Common myeloid progenitor, CD34-positive (primary cell): ENCODE results near the gene CHI3L2.

Source experiments
- CTCF ChIA-PET: fragments of 350-600 bp; sonication (Branson Sonifier 250); formaldehyde crosslinking; loops from one replicate; lab custom pipeline; 2021; ENCODE audit warnings: antibody characterized with exemption; lab: Charles Lee
- POLR2A ChIA-PET: fragments of 350-600 bp; sonication (Branson Sonifier 250); formaldehyde crosslinking; loops from one replicate; lab custom pipeline; 2021; ENCODE audit warnings: antibody characterized with exemption; lab: Charles Lee
- DNase-seq, 3 donors: peaks; one replicate each; pipeline versions ENCODE4 v3.0.0 to v3.0.0-alpha.2; 2013
- H3K27ac ChIP-seq, 2 experiments: 1 replicate in 1 of 2; 2 replicates in 1 of 2; pipeline ENCODE4 v1.7.0; 2013; ENCODE audit warnings: inconsistent platforms in 2 of 2, low read length in 2 of 2, mild to moderate bottlenecking in 2 of 2, low read depth in 1 of 2, moderate library complexity in 1 of 2; ENCODE audit not compliant: severe bottlenecking in 2 of 2, insufficient read depth in 1 of 2, poor library complexity in 1 of 2
- H3K27me3 ChIP-seq, 5 experiments: replicated peaks in 2 of 5; 1 replicate in 3 of 5; 2 replicates in 2 of 5; pipeline versions ENCODE4 v1.6.1 to v1.7.0; 2013; ENCODE audit warnings: low read length in 4 of 5, mild to moderate bottlenecking in 2 of 5, moderate library complexity in 2 of 5, inconsistent platforms in 1 of 5; ENCODE audit not compliant: insufficient read depth in 5 of 5, control insufficient read depth in 4 of 5
- H3K36me3 ChIP-seq, 4 experiments: 1 replicate in 2 of 4; 2 replicates in 2 of 4; pipeline versions ENCODE4 v1.6.1 to v1.7.0; 2013; ENCODE audit warnings: low read length in 3 of 4, control low read depth in 1 of 4, mild to moderate bottlenecking in 1 of 4; ENCODE audit not compliant: control insufficient read depth in 4 of 4, insufficient read depth in 4 of 4
- H3K4me1 ChIP-seq, 4 experiments: 1 replicate in 3 of 4; 2 replicates in 1 of 4; pipeline versions ENCODE4 v1.6.1 to v1.7.1; 2013; ENCODE audit warnings: low read length in 3 of 4, mild to moderate bottlenecking in 3 of 4, control low read depth in 1 of 4, inconsistent platforms in 1 of 4, moderate library complexity in 1 of 4; ENCODE audit not compliant: control insufficient read depth in 4 of 4, insufficient read depth in 4 of 4; ENCODE audit errors: control extremely low read depth in 1 of 4
- H3K4me3 ChIP-seq, 7 experiments: 1 replicate in 4 of 7; 2 replicates in 3 of 7; pipeline versions ENCODE4 v1.5.1 to v1.7.0; 2013; ENCODE audit warnings: mild to moderate bottlenecking in 7 of 7, low read length in 6 of 7, moderate library complexity in 6 of 7, inconsistent platforms in 2 of 7, low read depth in 2 of 7, control low read depth in 1 of 7; ENCODE audit not compliant: insufficient read depth in 4 of 7, control insufficient read depth in 1 of 7; ENCODE audit errors: extremely low read depth in 1 of 7
- H3K9me3 ChIP-seq, 5 experiments: 1 replicate in 4 of 5; 2 replicates in 1 of 5; pipeline versions ENCODE4 v1.6.1 to v1.7.1; 2013; ENCODE audit warnings: low read length in 4 of 5, mild to moderate bottlenecking in 2 of 5, inconsistent platforms in 1 of 5, low read depth in 1 of 5, moderate library complexity in 1 of 5; ENCODE audit not compliant: control insufficient read depth in 4 of 5, insufficient read depth in 2 of 5; ENCODE audit errors: control extremely low read depth in 1 of 5
- WGBS: methylation state at CpG from one replicate; pipeline ENCODE4 v1.1.5; 2013; ENCODE audit not compliant: insufficient coverage; 5-methylcytosine and 5-hydroxymethylcytosine counted together

Gene CHI3L2

DNA sequence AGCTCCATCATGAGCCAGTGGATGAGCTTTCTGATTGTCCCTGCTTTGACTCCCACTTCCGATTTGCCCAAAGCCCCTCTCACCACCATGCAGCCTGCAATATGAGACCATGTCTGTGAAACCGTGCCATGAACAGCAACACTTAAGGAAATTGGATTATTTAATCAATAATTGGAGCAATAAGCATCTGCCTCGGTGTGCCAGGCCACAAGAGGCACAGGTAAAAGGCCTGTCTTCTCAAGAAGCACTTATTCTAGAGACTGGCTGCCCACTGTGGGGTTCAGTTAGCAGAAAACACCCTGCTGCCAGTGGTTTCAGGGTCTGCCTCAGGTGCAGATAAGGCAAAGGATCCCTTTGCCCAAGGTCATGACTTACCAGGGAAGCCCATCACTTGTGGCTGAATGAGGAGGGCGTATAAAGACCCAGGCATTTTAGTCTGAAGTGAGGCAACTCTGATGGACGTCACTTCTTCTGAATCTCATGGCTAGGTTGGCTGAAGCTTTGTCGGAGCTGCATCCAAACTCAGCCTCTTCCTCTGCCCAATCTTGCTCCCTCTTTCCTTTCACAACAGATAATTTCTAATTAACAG is 7.1 kb upstream of the CHI3L2 start:
- ChIA-PET CTCF (interaction anchor here (0.6 to 10.6 kb wide), 6 partner anchors 10 to 266 kb away, joined by 3 to 123 read pairs (median 3); partner anchors contain the start of gene DENND2D), POLR2A (no interaction called here)
- 100% methylated on average over 4 of the region's 6 CpGs for WGBS
- Histone ChIP-seq H3K9me3 (no peaks in the 10 kb centered on the region), H3K27ac (no peak overlapping the region), H3K4me3 (no peak overlapping the region), H3K36me3 (no peaks in the 10 kb centered on the region), H3K4me1 (peaks cover 38 to 67% (median 56%) of the 10 kb centered on the region in 4 experiments), H3K27me3 (no peaks in the 10 kb centered on the region)
- DNase-seq: no peak

DNA sequence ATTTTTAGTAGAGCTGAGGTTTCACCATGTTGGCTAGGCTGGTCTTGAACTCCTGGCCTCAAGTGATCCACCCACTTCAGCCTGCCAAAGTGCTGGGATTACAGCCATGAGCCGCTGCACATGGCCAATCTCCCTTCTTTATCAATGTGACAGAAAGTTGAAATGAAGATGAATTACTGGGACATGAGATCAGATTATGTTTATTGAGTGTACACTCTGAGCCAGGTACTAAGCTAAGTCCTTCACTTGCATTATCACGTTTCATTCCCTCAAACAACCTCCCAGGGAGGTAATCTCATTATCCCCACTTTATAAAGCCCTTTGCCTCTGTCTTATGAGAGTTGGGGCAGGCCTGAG is 6.3 kb upstream of the CHI3L2 start:
- CTCF ChIA-PET: interaction anchor here (0.7 to 10.6 kb wide), 7 partner anchors 13 to 222 kb away, joined by 3 to 123 read pairs (median 3); partner anchors contain the start of gene DENND2D
- Histone ChIP-seq H3K4me1 (peaks cover 30 to 59% (median 48%) of the 10 kb centered on the region in 4 experiments), H3K4me3 (peak overlapping the region in 2 of 7 experiments; percentile 33 to 45), H3K36me3 (no peaks in the 10 kb centered on the region), H3K9me3 (no peaks in the 10 kb centered on the region), H3K27me3 (no peaks in the 10 kb centered on the region), H3K27ac (no peak overlapping the region)
- 100% methylated on average over 1 of the region's 2 CpGs for WGBS
- DNase-seq: no peak
- POLR2A ChIA-PET: no interaction called here

DNA sequence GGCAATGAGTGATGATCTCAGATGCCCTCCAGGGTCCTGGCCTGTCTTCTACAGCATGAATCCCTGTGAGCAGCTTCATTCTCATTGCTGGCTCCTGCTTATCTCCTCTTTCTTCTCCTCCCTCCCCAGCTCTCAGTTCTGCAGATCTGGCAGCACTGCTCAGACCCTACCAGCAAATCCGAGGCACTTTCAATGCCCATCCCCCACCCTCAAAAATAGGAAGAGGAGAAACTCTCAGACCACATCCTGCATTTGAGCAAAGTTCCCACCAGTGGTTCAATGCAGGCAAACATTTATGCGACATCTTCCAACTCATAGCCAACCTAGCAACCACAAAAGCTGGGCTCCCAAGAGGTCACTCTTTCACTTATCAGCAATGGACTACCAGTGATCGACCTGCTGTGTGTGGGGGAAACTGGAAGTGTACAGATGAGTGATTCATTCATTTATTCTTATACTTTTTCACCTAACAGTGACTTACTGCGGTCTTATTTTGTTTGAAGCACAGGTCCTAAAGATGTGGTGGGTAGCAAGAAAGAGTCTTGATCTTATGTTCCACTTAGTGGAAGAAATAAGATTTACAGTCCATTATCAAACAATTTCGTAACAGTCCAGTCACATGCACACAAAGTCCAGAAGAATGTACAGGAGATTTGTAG is 5.8 kb upstream of the CHI3L2 start:
- ChIA-PET CTCF (interaction anchor here (0.7 to 10.6 kb wide), 7 partner anchors 14 to 221 kb away, joined by 3 to 123 read pairs (median 3); partner anchors contain the start of gene DENND2D), POLR2A (no interaction called here)
- 0% methylated on average over 2 of the region's 5 CpGs for WGBS
- H3K4me1 ChIP-seq: peaks cover 25 to 54% (median 43%) of the 10 kb centered on the region in 4 experiments
- H3K27ac ChIP-seq: peak overlapping the region in 1 of 2 experiments; percentile 31
- H3K9me3 ChIP-seq: no peaks in the 10 kb centered on the region
- no peaks in the 10 kb centered on the region for H3K27me3 ChIP-seq
- peak in 2 of 3 donors; percentile 80 for DNase-seq
- H3K36me3 ChIP-seq: no peaks in the 10 kb centered on the region
- H3K4me3 ChIP-seq: peak overlapping the region in 4 of 7 experiments; percentile 4 to 45 (median 23)

DNA sequence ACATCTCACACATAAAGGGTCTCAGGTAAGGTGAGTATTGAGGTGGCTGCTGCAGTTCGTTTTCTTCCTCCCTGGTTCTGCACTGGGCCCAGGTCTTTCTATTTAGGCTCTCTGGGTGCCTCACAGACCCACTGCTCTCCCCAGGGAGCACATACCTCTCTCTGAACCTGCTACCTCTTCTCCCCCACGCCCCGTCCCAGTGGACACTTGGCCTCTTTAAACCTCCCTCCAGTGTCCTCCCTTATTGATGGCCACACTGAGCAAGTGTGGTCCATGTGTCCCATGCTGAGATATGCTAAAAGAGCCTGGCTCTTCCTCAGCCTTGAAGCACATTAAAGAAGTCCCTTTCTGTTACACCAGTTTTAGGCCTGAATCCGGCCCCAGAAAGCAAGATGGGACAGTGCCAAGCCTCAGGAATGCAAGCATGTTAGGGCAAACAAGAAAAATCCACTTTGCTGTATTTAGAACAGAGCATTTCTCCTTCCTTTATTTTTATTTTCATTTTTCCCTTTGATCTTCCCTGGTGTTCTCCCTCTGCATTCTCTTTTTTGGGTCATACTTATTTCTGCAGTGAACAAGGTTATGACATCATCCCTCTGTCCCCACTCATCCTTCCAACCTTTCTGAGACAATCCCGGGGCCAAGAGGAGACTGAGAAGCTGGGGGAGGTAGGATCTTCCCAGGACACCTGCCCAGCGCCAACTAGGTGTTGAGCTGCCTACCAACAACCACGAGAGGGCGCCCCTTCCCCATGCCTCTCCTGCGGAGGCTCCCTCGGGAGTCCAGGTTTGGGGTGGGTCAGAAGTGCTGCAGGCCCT is 5.0 kb upstream of the CHI3L2 start:
- ChIA-PET POLR2A (no interaction called here), CTCF (interaction anchor here (0.9 to 10.6 kb wide), 12 partner anchors 8 to 491 kb away, joined by 3 to 123 read pairs (median 4); partner anchors contain the start of genes CEPT1, DENND2D and DRAM2)
- peak overlapping the region in 1 of 2 experiments; percentile 31 for H3K27ac ChIP-seq
- H3K4me3 ChIP-seq: peak overlapping the region in 3 of 7 experiments; percentile 13 to 45 (median 33)
- WGBS: 36% methylated on average over 7 of the region's 10 CpGs
- H3K9me3 ChIP-seq: no peaks in the 10 kb centered on the region
- H3K36me3 ChIP-seq: no peaks in the 10 kb centered on the region
- no peaks in the 10 kb centered on the region for H3K27me3 ChIP-seq
- DNase-seq: peak in 2 of 3 donors; percentile 57 to 58
- H3K4me1 ChIP-seq: peaks cover 22 to 46% (median 36%) of the 10 kb centered on the region in 4 experiments

DNA sequence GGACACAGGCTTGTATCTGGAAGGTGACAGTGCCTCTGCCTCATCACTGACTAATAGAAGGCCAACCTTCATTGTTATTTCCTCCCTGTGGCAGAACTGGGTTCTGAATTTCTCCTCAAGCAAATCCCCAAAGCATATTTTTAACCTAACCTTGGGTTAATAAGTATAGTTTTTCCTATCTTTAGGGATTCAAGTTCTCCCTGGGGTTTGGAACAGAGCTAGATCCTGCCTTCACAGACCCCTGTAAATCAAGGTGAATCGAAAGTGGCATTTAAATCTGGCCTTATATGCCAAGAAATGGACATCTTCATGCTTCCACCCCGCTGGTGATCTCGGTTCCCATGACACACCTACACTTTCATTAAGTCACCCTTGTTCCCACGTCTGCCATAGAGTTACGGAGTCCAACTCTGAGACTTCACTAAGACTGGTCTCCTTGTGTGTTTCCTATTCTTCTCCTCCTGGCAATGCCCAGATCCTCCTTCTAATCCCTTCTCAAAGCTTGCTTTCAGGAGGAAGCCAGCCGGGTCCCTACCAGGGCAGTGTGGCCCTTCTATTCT is 4.3 kb upstream of the CHI3L2 start:
- CTCF ChIA-PET: interaction anchor here (0.9 to 10.6 kb wide), 11 partner anchors 9 to 491 kb away, joined by 3 to 123 read pairs (median 4); partner anchors contain the start of genes CEPT1, DENND2D and DRAM2
- POLR2A ChIA-PET: no interaction called here
- Histone ChIP-seq H3K27me3 (no peaks in the 10 kb centered on the region), H3K36me3 (no peaks in the 10 kb centered on the region), H3K4me3 (no peak overlapping the region), H3K9me3 (no peaks in the 10 kb centered on the region), H3K27ac (no peak overlapping the region), H3K4me1 (peaks cover 22 to 41% (median 33%) of the 10 kb centered on the region in 4 experiments)
- DNase-seq: no peak
- WGBS: 96% methylated on average over 4 of the region's 6 CpGs

DNA sequence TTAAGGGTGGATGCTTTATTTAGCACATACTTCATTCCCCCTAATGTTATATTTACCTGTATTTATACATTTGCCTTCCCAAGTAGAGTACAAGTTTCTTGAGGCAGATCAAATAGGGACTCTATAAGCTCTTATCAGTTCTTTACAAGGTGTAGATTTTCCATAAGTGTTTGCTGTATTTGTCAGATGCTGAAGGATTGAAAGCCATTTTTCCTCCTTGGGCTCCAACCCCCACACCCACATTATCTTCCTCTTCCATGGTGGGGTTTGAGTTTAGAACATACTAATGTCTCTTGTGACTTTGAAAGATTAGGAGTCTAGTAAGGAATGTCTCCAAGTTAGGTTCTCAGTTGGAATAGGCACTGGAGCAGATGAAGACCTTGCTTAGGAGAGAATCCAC is 2.4 kb upstream of the CHI3L2 start:
- CTCF ChIA-PET: interaction anchor here (1.2 to 3.2 kb wide), 3 partner anchors 27 to 177 kb away, joined by 3 to 10 read pairs (median 5); no protein-coding TSS in a partner anchor
- Histone ChIP-seq H3K4me1 (peaks cover 22 to 31% (median 25%) of the 10 kb centered on the region in 4 experiments), H3K27me3 (no peaks in the 10 kb centered on the region), H3K36me3 (no peaks in the 10 kb centered on the region), H3K9me3 (no peaks in the 10 kb centered on the region), H3K27ac (no peak overlapping the region), H3K4me3 (no peak overlapping the region)
- POLR2A ChIA-PET: no interaction called here
- no peak for DNase-seq
